GM04504 (cell line): ENCODE data around the gene MYO1G.

Experiments used
- DNase-seq: peaks from one replicate; pipeline ENCODE4 v3.0.0-alpha.2; 2012; ENCODE audit warnings: low read depth

Gene MYO1G

DNA sequence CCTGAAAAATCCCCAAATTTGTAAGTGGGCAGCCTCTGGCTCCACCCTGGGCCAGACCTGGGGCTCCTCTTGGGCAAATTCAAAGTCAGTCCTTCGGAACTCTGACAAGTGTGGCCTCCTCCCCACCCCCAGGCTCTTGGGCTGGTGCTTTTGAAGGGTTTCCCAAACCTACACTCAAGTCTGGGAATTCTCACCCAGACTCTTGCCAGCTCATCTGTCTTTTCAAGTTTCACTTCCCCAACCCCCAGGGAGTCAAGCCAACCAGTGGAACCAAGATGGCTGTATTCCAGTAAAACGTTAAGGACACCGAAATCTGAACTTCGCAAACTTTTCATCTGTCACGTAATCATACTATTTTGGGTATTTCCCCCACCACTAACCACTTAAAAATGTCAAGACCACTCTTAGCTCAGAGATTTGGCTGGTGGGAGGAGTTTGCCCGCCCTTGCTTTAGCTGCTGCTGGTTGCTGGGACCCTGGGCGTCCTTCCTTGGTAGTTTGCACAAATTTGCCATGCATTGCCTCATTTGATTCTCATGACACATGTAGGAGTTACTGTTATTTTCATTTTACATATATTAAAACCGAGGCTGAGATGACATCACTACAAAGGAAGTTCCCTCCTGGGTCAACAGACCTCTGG lies 1.7 kb upstream of the MYO1G start:
- no peak for DNase-seq

DNA sequence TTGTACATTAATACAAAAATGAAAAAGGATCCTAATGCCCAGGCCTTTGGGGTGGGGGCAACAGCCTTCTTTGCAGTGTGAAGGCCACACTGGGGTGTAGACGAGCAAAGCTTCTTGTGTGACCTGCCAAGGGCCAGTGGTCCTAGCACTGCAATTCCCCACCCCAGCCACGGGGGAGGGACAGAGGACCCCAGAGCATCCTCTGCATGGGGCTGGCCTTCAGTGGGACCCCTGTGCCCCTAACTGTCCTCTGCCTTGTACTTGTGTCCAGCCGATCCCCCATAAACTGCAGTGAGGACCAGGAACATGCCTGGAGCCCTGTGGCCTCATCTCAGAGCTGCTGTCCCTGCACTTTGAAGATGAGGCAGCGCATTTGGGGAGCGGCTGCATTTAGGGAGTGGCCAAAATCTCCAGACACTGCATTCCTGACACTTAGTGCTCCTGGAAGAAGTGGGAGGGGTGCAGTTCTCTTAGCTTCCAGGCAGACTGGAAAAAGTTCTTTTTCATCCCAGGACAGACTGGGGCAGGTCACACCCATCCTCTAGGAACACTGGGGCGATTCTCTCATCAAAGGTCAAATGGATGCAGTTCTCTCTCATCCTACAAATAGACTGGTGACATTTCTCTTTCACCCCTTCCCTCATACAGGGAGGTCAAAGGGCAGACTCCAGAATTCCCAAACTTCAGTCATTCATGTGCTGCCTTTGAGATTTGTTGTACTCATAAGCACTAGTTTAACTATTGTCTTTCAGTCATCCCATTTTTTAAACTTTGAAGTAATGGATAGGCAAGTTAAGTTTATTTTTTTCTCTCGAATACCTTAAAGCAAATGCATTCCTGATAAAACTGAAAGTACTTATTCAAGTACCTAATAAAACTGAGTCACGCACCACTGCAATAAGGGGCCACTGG lies 922 bp upstream of the MYO1G start:
- no peak for DNase-seq

DNA sequence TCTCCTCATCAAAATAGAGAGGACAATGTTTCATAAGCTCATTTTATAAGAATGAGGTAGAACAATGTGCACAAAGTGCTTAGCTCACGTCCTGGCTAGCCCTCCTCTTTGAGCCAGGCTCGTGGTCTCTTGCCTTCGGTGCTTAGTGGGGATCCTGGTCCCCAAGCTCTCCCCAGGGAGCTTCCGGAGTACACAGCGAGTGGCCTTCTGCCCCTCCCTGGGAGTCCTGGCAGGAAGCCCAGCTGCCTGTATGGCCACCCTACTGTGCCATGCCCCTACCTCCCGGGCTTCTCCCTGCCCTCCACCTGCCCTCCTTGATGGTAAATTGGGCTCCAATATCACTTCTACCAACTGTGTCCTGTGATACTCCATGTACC lies 868 bp downstream of the MYO1G start:
- no peak for DNase-seq

DNA sequence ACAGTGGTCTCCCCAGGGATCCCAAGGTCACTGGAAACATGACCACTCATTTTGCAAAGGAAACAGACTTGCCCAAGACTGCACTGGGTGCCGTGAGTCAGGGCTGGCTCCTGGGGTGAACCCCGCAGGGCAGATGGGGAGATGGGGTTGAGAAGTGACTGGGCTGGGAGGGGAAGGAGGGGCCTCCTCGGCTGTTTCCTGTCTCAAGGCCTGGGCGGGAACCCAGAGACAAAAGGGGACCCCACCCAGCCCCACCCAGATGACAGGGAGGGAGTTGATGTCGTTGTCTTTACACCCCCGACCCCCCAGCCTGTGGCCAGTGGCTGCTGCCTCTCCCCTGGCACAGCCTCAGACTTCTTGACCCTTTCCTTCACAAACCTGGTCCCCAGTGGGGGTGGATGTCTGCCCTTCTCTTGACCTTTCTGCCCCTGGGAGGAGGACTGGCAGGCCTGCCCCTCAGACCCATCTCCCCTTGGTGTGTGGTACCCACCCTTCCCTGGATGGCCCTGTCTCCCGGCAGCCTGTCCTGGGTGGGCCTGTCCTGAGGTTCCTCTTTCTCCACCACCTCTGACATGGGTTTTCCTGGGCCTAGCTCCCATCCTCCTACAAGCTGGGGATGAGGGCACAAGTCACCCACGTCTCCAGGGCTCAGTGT lies 1.4 kb downstream of the MYO1G start:
- no peak for DNase-seq

DNA sequence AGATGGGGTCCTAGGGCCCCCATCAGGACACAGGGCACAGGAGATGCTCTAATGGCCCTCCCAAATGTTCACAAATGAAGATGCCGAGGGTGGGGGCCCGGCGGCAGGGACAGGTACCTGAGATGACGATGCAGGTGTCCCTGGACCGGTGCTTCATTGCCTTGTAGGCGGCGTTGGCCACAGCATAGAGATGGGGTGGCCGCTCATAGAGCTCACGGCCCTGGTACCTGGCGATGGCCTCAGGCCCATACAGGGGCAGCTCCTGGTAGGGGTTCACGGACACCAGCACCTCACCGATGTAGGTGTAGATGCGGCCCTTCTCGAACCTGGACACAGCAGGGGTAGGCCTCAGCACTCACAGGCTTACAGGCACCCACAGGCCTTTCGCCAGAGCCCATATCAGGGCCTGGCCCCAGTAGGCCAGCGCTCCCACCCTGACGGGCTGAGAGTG lies 2.0 kb downstream of the MYO1G start:
- no peak for DNase-seq

DNA sequence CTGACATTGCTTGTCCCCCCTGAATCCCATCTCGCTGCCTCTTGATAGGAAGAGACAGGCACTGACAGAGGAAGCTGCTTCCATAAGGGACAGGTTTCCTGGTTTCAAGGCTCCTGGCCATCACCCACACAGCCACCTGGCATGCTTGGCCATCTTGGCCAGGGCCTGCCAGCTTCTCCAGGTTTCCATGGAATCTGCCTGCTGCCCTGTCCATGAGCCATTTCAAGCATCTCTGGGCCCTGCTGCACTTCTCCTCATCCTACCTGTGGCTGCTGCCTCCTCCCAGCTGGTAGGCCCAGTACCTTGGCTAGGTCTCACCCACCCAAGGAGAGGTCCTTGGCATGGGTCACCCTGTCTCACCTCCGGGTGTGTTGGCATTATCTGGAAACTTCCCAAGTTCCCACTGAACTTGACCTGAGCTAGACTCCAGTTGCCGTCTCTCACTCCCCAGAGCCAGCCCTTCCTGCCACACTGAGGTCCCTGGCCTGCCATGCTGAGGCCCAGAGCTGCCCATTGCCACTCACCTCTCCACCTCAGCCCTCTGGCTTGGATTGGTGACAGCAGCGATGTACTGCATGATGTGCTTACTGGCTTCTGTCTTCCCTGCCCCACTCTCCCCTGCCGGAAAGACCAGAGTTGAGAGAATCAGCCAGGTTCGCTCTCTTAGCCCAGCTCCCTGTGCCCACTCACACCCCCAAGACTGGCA lies 2.6 kb downstream of the MYO1G start:
- no peak for DNase-seq

DNA sequence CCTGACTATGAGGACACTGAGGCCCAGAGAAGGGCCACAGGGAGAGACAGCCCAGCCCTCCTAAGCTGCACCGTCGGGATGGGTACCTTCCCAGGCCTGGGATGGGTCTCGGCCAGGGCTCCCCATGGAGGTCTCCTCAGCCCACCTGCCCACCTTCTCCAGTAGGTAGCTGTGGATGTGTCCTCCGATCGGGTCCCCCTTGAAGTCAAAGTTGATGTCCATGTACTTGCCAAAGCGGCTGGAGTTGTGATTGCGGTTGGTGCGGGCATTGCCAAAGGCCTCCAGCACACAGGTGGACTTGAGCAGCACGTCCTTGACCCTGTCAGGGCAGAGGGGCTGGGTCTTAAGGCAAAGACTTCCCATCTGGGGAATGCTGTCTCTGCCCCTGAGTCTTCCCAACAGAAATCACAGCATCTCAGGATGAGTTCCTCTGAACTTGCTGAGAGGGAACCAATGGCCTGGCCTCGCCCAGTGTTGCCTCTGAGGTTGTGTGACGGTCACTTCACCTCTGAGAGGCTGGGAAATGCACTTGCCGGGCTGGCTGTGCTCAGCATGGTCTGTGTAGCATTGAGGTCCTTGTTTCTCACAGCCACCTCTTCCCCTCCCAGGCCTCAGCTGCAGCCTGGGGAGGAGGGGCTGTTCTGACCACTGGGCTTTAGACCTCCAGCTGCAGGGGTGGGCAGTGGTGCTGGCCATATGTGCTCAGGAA lies 3.3 kb downstream of the MYO1G start:
- DNase-seq = no peak

DNA sequence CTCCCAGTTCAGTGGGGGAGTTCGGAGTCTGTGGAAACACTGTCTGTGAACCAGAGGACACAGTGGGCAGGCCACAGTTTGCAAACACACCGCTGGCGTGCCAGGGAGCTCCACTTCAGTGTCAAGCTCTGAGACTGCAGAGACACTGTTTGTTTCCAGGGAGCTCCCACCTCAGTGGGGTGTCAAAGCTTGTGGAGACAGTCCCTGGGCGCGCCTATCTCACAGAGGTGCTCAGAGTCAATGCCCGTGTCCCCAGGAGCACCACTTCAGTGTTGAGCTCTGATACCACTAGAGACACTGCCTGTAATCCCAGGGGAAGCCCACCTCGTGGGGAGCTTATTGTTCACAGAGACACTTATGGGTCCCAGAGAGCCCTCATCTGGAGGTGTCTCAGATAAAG lies 4.3 kb downstream of the MYO1G start:
- no peak for DNase-seq

DNA sequence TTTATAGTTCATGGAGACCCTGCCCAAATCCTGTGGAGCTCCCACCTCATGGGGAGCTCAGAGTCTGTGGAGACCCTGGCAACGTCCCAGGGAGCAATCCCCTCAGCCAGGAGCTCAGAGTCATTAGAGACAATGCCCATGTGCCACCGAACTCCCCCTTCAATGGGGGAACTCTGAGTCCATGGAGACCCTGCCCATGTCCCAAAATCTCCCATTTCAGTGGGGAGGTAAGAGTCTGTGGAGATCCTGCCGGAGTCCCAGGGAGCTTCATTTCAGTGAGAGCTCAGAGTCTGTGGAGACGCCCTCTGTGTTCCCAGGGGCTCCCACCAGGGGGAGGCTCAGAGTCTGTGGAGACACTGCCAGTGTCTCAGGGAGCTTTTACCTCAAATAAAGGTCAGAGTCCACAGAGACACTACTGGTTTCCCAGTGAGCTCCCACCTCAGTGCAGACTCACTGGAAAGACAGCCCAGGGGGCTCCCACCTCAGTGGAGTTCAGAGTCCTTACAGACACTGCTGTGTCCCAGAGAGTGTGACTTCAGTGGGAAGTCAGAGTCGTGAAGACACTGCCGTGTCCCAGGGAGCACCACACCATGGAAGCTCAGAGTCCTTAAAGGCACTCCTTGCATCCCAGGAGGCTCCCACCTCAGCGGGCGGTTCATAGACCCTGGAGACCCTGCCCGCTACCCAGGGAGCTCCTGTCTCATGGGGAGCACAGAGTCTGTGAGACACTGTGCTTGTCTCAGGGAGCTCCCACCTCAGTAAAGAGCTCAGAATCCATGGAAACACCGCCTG lies 5.0 kb downstream of the MYO1G start:
- peak; percentile 24 for DNase-seq

DNA sequence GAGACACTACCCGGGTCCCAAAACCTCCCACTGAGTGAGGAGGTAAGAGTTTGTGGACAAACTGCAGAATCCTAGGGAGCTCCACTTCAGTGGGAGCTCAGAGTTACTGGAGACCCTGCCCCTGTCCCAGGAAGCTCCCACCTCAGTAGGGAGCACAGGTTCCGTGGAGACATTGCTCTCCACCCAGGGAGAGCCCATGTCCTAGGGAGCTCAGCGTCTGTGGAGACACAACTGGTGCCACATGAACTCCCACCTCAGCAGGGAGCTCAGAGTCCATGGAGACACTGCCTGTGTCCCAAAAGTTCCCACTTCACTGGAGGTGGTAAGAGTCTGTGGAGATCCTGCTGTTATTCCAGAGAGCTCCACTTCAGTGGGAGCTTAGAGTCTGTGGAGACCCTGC lies 6.3 kb downstream of the MYO1G start:
- no peak for DNase-seq

DNA sequence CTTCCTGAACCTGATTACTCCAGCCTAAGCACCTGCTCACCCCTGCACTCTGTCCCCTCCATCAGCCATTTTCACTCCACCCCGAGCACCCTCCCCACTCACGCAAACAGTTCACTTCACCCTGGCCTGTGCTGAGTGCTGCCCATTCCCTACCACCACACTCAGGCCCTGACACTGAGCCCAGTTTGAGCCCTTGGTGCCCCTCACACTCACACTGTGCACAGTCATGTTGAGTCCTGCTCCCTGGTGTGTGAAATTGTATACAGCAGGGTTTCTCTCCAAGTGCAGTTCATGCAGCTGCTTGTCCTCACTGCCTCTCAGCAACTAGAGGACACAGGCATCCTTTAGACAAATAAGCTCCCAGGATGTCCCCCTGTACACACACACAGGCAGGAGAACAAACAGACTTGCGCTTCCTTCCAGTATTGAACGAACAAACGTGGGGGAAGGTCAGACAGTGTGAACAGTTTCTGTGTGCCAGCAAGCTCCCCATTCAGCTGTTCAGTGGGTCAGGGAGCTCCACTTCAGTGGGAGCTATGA lies 6.8 kb downstream of the MYO1G start:
- no peak for DNase-seq

DNA sequence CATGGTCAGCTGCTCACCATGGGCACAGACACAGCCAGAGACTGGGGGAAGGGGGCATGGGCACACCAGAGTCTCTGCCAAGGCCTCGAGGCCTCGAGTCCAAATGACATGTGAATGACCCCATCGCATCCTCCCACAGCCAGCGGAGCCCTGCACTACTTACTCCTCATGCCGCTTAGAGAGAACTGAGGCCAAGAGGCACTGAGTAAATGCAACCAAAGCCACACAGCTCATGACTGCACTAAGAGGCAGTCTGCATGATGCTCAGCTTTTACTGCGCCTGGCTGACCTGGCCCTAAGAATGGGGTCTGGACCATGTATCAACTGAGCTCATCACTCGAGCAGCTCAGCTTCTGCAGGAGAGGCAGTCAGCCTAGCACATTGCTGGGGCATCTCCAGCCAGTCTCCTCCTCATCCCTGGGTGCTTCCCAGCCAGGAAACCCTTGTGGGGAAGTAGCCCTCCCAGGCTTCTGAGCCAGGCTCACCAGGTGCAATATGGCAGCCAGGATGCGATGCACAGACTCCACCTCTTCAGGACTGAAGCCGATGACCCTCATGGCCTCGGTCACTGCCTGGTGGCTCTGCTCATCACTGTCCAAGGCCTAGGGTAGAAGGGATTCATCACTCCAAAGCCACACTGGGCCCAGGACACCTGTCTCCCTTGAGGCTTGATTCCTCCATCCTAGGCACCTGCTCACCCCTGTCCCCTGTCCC lies 7.5 kb downstream of the MYO1G start:
- no peak for DNase-seq

DNA sequence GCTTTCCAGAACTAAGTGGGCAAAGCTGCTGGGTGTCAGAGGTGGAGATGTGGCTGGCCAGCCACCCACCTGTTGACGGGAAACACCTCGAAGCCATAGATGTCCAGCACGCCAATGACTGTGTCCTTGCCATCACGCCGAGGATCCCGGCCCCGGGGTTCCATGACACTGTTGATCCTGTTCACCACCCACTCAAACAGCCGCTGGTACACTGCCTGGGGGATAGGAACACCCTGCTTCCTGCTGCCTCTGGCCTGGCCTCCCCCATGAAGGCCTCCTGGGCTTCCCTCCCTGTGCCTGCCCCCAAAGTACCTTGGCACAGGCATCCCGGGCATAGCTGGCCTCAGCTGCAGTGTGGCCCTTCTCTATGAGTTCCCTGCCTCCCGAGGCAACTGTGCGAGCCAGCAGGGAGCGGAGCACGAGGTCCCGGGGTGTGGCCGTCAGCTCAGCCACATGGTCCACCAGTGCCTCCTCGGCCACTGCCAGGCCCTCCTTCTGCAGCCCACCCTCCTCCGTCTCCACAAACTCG lies 8.2 kb downstream of the MYO1G start:
- no peak for DNase-seq

DNA sequence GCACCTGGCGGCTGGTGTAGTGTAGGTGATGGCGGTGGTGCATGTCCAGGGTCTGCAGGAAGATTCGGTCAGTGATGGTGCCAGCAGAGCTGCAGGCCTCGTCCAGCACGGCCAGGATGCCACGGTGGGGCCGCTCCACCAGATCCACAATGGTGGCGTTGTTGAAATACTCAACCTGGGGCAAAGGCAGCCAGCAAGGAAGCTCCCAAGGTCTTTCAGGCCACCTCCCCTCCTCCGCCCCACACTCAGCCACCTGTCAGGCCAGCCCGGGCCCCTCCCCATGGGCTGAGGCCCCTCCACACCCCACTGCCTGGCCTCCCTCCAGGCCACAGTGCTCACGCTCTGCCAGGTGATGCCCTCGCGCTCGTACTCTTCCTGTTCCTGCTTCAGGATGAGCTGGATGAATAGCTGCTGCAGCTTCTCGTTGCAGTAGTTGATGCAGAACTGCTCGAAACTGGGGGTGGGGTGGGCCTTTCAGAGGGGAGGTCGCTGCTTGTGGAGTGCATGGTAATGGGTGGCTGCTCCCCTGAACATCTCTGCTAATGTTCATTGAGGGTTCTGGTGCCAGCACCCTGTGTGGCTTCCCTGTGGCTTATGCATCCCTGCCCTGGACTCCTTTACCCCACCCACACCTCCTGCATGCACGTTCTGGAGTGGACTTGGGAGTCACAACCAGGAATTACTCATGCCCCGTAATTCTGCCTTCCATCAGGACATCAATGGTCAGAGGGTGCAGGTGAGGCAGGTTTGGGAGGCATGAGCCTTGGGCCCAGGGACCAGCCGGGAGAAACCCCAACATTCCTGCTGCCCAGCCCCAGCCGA lies 8.9 kb downstream of the MYO1G start:
- no peak for DNase-seq

DNA sequence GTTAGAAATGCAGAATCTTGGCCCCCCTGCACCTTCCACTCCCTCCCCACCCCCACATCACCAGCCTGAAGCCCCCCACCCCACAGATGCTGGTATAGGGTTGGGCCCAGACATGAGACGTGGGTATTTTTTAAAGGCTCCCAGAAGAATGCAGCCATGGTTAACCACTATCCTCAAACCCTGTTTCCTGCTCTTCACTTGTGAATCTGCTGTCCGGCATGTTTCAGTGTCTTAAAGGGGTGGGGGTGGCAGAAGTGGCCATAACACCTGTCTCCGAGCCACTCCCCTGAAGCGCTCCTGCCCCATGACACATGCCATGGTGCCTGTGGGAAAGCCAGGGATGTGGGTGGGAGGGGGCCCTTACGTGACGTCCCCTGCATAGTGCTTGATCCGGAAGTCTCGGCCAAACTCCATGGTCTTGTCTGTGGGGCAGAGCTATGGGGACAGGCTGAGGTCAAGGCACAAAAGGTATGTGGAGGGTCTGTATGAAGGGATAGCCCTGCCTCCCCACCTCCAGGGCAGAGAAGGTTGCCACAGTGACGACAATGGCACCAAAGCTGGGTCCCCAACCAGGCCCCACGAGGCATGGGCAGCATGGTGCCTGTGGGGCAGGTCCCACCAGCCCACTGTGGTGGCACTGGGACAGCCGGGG lies 9.6 kb downstream of the MYO1G start:
- DNase-seq = no peak

DNA sequence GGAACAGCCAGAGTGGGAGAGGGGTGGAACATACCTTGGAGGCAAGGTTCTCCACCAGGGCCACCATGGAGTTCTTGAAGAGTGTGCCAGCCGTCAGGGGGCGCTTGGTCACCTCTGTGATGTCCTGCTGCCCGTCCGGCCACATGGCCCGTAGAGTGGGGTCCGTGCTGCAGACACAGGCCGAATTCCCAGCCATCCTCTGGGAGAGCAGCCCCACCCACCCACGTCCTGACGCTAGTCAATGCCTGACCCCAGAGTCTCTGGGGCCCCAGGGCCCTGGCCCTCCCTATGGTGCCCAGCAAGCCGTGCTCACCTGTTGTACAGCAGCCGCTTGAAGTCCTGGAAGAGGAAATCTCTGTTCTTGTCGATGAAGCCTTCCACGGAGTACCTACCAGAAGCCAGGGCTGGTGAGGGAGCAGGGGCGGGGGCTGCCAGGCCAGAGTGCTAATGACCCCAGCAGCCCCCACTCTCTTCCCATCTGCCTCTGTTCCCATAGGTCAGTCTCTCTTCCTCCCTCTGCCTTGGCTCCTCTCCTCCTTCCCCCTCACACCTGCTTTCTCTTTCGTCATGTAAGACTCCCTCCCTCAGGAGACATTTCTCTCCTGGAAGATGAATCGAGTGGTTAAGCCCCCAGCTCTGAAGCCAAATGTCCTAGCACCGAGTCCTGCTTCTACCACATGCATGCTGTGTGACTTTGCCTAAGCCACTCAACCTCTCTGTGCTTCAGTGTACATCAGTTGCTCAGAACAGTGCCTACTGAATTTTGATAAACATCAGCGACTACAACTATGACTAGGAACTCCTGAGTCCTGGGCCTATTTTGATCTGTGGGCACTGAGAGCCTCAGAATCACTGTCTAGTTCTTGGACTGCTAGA lies 11.0 kb downstream of the MYO1G start:
- no peak for DNase-seq
